T47D (cell line): Measurements from ENCODE around the gene IGFL4.

Source experiments
- DNase-seq, 2 experiments: peaks; one replicate each; pipeline versions ENCODE4 v3.0.0 to v3.0.0-alpha.2; 2011 to 2012; ENCODE audit warnings: low read depth in 1 of 2, low spot score in 1 of 2
- JUND ChIP-seq: IDR thresholded peaks from 2 replicates; pipeline ENCODE4 v1.6.1; 2012; ENCODE audit warnings: low read depth
- in situ Hi-C: cut with HindIII; loops from 2 replicates; pipeline ENCODE4 v1.10.0; 2016; ENCODE audit warnings: low sequenced_read_pairs, low pct_unique_long_range_greater_than_20kb

The IGFL4 gene

GRCh38 chr19:46023311-46023779 is 17.5 kb downstream of the IGFL4 start:
- DNase-seq = no peak
- in situ Hi-C loops = no loop called here
- no peak for TF ChIP-seq JUND

- TF ChIP-seq JUND = no peak
- no peak for DNase-seq
- in situ Hi-C loops = no loop called here
Measured at GRCh38 chr19:46022431-46023310, 18.1 kb downstream of the IGFL4 start, which contains the start of gene PGLYRP1. Gene PGLYRP1 (minus strand): TSS chr19:46023053. CDS start chr19:46023021, 32 bp downstream.

GRCh38 chr19:46022061-46022430 is 18.8 kb downstream of the IGFL4 start:
- in situ Hi-C loops = no loop called here
- DNase-seq = no peak
- no peak for TF ChIP-seq JUND

- in situ Hi-C loops = no loop called here
- TF ChIP-seq JUND = no peak
- peak in 1 of 2 experiments; percentile 33 for DNase-seq
Measured at GRCh38 chr19:46021531-46022041, 19.2 kb downstream of the IGFL4 start.

GRCh38 chr19:46020819-46021125 is 20.0 kb downstream of the IGFL4 start:
- no peak for DNase-seq
- TF ChIP-seq JUND = no peak
- in situ Hi-C loops = no loop called here

GRCh38 chr19:46019270-46019669 is 21.5 kb downstream of the IGFL4 start:
- no peak for DNase-seq
- in situ Hi-C loops = no loop called here
- TF ChIP-seq JUND = no peak

- no peak for TF ChIP-seq JUND
- no peak for DNase-seq
- in situ Hi-C loops = no loop called here
Measured at GRCh38 chr19:46018729-46019251, 22.0 kb downstream of the IGFL4 start.

- in situ Hi-C loops = no loop called here
- no peak for TF ChIP-seq JUND
- no peak for DNase-seq
Measured at GRCh38 chr19:46017874-46018675, 22.7 kb downstream of the IGFL4 start.

- DNase-seq = no peak
- in situ Hi-C loops = no loop called here
- TF ChIP-seq JUND = no peak
Measured at GRCh38 chr19:46017095-46017429, 23.7 kb downstream of the IGFL4 start.

- TF ChIP-seq JUND = no peak
- peak; percentile 74 to 90 for DNase-seq
- in situ Hi-C loops = no loop called here
Measured at GRCh38 chr19:46016426-46017094, 24.2 kb downstream of the IGFL4 start.

- DNase-seq = no peak
- TF ChIP-seq JUND = no peak
- in situ Hi-C loops = no loop called here
Measured at GRCh38 chr19:46015687-46016425, 24.9 kb downstream of the IGFL4 start.
